ENCODE results near the gene FAM3C.

FAM3C gene

GRCh38 chr7:121360564-121360963, 35.5 kb downstream of the FAM3C start:
- no peak overlapping the region for H3K4me3 ChIP-seq (ENCODE audit: control insufficient read depth, low read depth, low read length)
- DNase-seq (ENCODE audit: low read depth) = no peak
- TF ChIP-seq CTCF (IDR thresholded peaks at IDR 0.05; ENCODE audit: control insufficient read depth, insufficient read depth, low read depth, low read length, missing control alignments) = no peak

- no peak for TF ChIP-seq CTCF (IDR thresholded peaks at IDR 0.05; ENCODE audit: control insufficient read depth, insufficient read depth, low read depth, low read length, missing control alignments)
- no peak for DNase-seq (ENCODE audit: low read depth)
- no peak overlapping the region for H3K4me3 ChIP-seq (ENCODE audit: control insufficient read depth, low read depth, low read length)
These were observed 40.5 kb downstream of the FAM3C start for GRCh38 chr7:121355574-121355973.

- no peak overlapping the region for H3K4me3 ChIP-seq (ENCODE audit: control insufficient read depth, low read depth, low read length)
- TF ChIP-seq CTCF (IDR thresholded peaks at IDR 0.05; ENCODE audit: control insufficient read depth, insufficient read depth, low read depth, low read length, missing control alignments) = no peak
- no peak for DNase-seq (ENCODE audit: low read depth)
These were observed 43.8 kb downstream of the FAM3C start for GRCh38 chr7:121352323-121352722.

GRCh38 chr7:121351682-121352081, 44.4 kb downstream of the FAM3C start:
- H3K4me3 ChIP-seq (ENCODE audit: control insufficient read depth, low read depth, low read length) = no peak overlapping the region
- DNase-seq (ENCODE audit: low read depth) = no peak
- TF ChIP-seq CTCF (IDR thresholded peaks at IDR 0.05; ENCODE audit: control insufficient read depth, insufficient read depth, low read depth, low read length, missing control alignments) = no peak

- DNase-seq (ENCODE audit: low read depth) = no peak
- TF ChIP-seq CTCF (IDR thresholded peaks at IDR 0.05; ENCODE audit: control insufficient read depth, insufficient read depth, low read depth, low read length, missing control alignments) = no peak
- H3K4me3 ChIP-seq (ENCODE audit: control insufficient read depth, low read depth, low read length) = no peak overlapping the region
These were observed 51.6 kb downstream of the FAM3C start for GRCh38 chr7:121344497-121344896.

- no peak overlapping the region for H3K4me3 ChIP-seq (ENCODE audit: control insufficient read depth, low read depth, low read length)
- DNase-seq (ENCODE audit: low read depth) = no peak
- TF ChIP-seq CTCF (IDR thresholded peaks at IDR 0.05; ENCODE audit: control insufficient read depth, insufficient read depth, low read depth, low read length, missing control alignments) = no peak
These were observed 52.0 kb downstream of the FAM3C start for GRCh38 chr7:121344093-121344492.

- no peak for DNase-seq (ENCODE audit: low read depth)
- TF ChIP-seq CTCF (IDR thresholded peaks at IDR 0.05; ENCODE audit: control insufficient read depth, insufficient read depth, low read depth, low read length, missing control alignments) = no peak
- no peak overlapping the region for H3K4me3 ChIP-seq (ENCODE audit: control insufficient read depth, low read depth, low read length)
These were observed 52.8 kb downstream of the FAM3C start for GRCh38 chr7:121343302-121343701.
